NT2/D1 (cell line): Measurements from ENCODE around the gene TUBA4A.

Source experiments
- DNase-seq: peaks from one replicate; pipeline ENCODE4 v3.0.0-alpha.2; 2011; ENCODE audit warnings: low read depth, low spot score
- H3K27me3 ChIP-seq: 2 replicates; pipeline ENCODE4 v1.6.0; 2011; ENCODE audit warnings: mild to moderate bottlenecking; ENCODE audit not compliant: insufficient read length, insufficient read depth
- H3K36me3 ChIP-seq: 2 replicates; pipeline ENCODE4 v1.6.1; 2011; ENCODE audit warnings: mild to moderate bottlenecking, low read length, mixed read lengths; ENCODE audit not compliant: insufficient read depth, insufficient read length
- H3K4me1 ChIP-seq: 2 replicates; pipeline ENCODE4 v1.5.1; 2011; ENCODE audit not compliant: insufficient read depth, insufficient read length
- H3K4me3 ChIP-seq: 2 replicates; pipeline ENCODE4 v1.5.1; 2011; ENCODE audit warnings: low read depth; ENCODE audit not compliant: insufficient read length
- H3K9ac ChIP-seq: 2 replicates; pipeline ENCODE4 v1.6.0; 2011; ENCODE audit warnings: low read depth; ENCODE audit not compliant: insufficient read length
- H3K9me3 ChIP-seq: 2 replicates; pipeline ENCODE4 v1.5.1; 2011; ENCODE audit warnings: mild to moderate bottlenecking, low read length; ENCODE audit not compliant: insufficient read depth
- SUZ12 ChIP-seq: IDR thresholded peaks from 2 replicates; pipeline ENCODE4 v1.6.1; 2011; ENCODE audit not compliant: insufficient read length, insufficient read depth; ENCODE audit errors: extremely low read depth
- YY1 ChIP-seq: IDR thresholded peaks from 2 replicates; pipeline ENCODE4 v1.6.1; 2011; ENCODE audit not compliant: insufficient read length, insufficient read depth
- ZNF274 ChIP-seq: IDR thresholded peaks from 2 replicates; pipeline ENCODE4 v1.6.1; 2011; ENCODE audit warnings: mild to moderate bottlenecking, low read depth, low read length

The TUBA4A gene

DNA sequence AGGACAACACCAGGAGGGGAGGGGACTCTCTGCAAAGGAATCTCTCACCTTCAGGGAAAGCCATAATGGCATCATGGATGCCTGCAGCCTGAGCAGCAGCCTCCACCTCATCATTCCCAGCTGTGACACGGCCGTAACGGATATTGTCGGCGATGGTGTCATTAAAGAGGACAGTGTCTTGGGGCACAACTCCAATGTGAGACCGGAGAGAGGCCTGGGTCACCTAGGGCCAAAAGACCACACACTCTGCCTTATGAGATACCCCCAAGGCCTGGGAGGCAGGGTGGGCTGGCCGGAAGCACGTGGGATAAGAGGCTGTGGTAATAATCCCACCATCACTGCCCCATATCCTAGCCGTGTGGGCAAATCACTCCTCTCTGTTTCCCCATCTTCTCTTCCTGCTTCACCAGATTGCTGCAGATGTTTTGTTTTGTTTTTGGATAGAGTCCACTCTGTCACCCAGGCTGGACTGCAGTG, 42.8 kb downstream of the TUBA4A start:
- no peak for TF ChIP-seq YY1
- peaks cover 3% of the 10 kb centered on the region for H3K4me1 ChIP-seq
- H3K36me3 ChIP-seq: peaks cover 78% of the 10 kb centered on the region
- no peak overlapping the region for H3K9ac ChIP-seq
- H3K4me3 ChIP-seq: no peak overlapping the region
- H3K27me3 ChIP-seq: no peaks in the 10 kb centered on the region
- H3K9me3 ChIP-seq: no peaks in the 10 kb centered on the region
- DNase-seq: no peak

DNA sequence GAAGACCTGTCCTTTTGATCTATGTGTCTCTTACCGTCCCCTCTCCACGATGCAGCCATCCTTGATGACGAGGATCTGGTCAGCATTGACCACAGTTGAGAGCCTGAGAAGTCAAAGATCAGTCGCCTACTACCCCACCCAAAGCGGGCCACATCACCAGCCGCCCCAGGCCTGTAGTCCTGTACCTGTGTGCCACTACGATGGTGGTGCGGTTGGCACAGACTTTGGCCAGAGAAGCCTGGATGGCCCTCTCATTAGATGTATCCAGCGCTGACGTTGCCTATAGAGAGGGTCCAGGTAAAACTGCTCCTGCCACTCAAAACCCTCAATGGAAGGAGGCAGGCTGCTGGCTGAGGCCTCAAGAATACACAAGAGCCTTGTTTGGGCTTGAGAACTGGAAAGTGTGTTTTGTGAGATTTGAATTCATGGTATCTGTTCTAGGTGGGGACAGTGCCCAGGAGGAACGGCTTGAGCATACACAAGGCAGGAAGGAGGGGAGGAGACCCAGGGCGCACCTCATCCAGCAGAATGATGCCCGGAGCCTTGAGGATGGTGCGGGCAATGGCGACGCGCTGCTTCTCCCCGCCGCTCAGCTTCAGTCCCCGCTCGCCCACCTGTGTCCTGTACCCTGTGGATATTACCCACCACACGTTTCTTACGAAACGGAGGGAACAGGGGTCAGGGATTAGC, 43.4 kb downstream of the TUBA4A start:
- no peaks in the 10 kb centered on the region for H3K27me3 ChIP-seq
- no peak overlapping the region for H3K9ac ChIP-seq
- no peaks in the 10 kb centered on the region for H3K9me3 ChIP-seq
- peaks cover 73% of the 10 kb centered on the region for H3K36me3 ChIP-seq
- TF ChIP-seq YY1 (no peak), ZNF274 (no peak), SUZ12 (no peak)
- H3K4me3 ChIP-seq: no peak overlapping the region
- H3K4me1 ChIP-seq: peaks cover 3% of the 10 kb centered on the region
- DNase-seq: no peak

DNA sequence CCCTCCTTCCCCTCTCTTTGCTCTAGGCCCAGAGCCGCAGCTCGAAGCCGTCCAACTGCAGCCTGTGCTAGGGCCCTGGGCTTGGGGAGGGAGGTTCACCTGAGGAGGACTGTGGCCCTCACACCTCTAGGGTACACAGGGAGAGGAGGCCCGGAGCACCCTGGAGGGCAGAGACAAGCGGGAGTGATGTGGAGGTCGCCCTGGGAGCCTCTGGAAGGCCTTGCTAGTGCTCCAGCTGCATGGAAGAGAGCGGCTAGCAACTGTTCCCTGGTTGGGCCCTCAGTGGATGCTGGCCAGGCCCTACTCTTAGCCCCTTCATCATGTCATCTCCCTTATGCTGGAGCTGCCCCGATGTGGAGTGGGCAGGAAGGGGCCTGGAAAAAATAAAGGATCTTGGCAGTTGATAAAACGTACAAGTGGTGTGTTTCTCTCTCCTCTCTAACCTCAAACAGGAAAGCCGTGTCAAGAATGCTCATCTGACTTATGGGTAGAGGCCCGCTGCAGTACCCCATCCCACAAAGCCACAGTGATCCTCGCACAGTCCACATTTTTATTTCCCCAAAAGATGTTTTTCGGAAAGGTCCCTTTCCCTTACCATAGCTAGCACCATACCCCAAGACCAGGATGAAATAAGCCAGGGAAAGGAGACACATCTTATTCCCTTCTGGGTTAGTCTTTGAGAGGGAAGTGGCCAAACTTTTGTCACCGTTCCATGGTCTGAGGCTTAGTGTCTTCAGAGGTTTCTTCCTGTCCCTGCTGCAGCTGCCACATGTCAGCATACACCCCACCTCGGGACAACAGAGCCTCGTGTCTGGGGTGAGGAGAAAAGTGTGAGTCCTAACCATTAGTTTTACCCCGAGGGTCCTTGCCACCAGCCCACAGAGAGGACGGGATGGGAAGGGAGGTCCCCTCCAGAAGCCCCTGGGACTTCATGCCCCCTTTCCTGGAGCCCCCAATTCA, 44.2 kb downstream of the TUBA4A start:
- peaks cover 65% of the 10 kb centered on the region for H3K36me3 ChIP-seq
- 0 out of 2 replicates have a peak, but pooled peaks cover 6% of the 10 kb centered on the region for H3K9me3 ChIP-seq
- no peak overlapping the region for H3K4me3 ChIP-seq
- H3K27me3 ChIP-seq: no peaks in the 10 kb centered on the region
- no peak overlapping the region for H3K9ac ChIP-seq
- TF ChIP-seq ZNF274 (no peak), SUZ12 (no peak), YY1 (no peak)
- no peak for DNase-seq
- H3K4me1 ChIP-seq: peaks cover 3% of the 10 kb centered on the region

DNA sequence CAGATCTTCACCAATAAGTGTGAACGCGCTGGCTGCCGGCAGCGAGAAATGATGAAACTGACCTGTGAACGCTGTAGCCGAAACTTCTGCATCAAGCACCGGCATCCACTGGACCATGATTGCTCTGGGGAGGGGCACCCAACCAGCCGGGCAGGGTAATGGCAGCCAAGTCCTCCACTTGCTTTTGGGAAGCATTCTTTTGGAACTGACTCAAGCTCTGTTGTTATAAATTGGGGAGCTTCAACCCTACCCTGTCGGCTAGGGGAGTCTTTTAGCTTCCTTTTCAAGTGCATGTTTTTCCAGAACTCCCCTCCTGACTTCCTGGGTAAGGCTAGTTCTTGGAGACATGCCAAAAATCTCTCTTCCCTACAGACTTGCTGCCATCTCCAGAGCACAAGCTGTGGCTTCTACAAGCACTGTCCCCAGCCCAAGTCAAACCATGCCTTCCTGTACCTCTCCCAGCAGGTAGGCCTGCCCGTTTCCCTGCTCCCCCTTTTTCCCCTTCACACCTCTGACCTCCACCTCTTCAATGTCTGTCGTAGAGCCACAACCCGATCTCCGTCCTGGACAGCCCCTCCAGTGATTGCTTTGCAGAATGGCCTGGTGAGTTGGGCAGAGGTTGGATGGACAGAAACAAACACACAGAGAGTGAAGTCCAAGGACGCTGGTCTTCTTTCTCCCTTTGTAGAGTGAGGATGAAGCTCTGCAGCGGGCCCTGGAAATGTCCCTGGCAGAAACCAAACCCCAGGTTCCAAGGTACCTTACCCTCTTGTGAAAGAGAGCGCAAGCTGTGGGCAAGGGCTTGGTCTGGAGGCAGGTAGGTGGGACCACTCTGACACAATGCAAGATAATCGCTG, 45.6 kb downstream of the TUBA4A start:
- DNase-seq: no peak
- Histone ChIP-seq H3K9me3 (0 out of 2 replicates have a peak, but pooled peaks cover 9% of the 10 kb centered on the region), H3K4me1 (peaks cover 3% of the 10 kb centered on the region), H3K27me3 (no peaks in the 10 kb centered on the region), H3K9ac (peak overlapping the region; percentile 88), H3K4me3 (no peak overlapping the region), H3K36me3 (peaks cover 51% of the 10 kb centered on the region)
- TF ChIP-seq SUZ12 (no peak), YY1 (no peak), ZNF274 (no peak)

DNA sequence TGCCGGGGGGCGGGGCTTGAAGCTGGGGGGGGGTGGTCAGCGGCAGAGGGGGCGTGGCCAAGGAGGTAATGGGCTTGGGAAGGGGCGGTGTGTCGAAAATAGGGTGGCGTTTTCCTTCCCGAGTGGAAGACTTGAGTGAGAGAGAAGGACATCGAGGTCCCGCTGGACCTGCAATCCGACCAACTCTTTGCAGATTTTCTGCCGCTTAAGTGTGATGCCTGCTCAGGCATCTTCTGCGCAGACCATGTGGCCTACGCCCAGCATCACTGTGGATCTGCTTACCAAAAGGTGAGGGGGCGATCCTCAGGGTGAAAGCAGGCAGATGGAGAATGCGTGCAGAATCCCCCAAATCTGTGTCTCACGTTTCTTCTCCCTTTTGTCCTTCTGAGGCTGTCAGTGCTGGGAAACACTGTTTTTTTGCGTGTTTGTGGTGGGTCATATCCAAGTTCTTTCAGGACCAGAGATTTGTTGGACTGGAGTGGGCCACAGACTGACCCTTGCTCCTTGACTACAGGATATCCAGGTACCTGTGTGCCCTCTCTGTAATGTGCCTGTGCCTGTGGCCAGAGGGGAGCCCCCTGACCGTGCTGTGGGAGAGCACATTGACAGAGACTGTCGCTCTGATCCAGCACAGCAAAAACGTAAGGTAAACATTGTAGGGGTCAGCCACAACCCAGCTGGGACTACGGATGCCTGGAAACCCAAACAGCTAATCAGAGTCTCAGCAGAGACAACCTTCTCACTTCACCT, 46.4 kb downstream of the TUBA4A start:
- DNase-seq: no peak
- Histone ChIP-seq H3K36me3 (peaks cover 43% of the 10 kb centered on the region), H3K9ac (peak overlapping the region; percentile 88), H3K9me3 (0 out of 2 replicates have a peak, but pooled peaks cover 9% of the 10 kb centered on the region), H3K4me3 (peak overlapping the region; percentile 41), H3K27me3 (no peaks in the 10 kb centered on the region), H3K4me1 (peaks cover 3% of the 10 kb centered on the region)
- TF ChIP-seq ZNF274 (no peak), YY1 (no peak)

DNA sequence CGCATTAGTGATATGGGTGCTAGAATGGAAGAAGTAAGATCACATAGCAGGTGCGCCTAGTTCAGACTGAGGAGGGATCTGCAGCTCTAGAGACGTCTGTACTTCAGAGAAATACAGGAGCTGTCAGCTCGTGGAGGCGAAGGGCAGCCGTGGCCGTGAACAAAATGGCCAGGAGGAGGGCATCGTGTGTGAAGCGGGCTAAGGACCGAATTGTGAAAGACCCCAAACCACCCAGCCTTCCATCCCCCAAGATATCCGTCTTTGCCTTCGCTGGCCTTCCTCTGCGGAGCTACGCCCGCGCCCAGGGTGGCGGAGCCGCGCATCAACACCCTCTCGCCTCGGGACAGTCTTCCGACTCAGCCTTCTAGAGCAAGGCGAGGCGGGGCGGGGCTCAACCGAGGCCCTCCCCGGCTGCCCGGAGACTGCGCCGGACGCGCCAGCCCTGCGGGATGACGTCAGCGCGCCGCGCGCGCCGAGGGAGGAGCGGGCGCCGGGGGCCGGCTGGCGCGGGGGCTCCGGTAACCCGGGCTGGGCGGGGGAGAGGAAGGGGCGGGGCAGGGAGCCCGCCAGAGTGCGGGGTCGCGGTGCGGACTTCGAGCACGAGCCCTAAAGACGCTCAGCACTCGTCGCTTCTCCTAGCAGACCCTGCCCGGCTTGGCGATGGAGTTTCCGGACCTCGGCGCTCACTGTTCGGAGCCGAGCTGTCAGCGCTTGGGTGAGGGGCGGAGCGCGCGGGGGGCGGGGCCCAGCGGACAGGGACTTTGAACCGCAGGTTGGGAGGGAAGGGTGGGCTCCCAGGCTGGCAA, 47.2 kb downstream of the TUBA4A start, which contains the start of gene ZFAND2B:
Gene ZFAND2B (plus strand): TSS at position 455 of the 806 bp plus-strand sequence. CDS start 206 bp downstream, at position 661.
- H3K27me3 ChIP-seq: no peaks in the 10 kb centered on the region
- TF ChIP-seq ZNF274: no peak
- TF ChIP-seq YY1: no peak
- TF ChIP-seq SUZ12: no peak
- peaks cover 38% of the 10 kb centered on the region for H3K36me3 ChIP-seq
- 0 out of 2 replicates have a peak, but pooled peaks cover 10% of the 10 kb centered on the region for H3K9me3 ChIP-seq
- DNase-seq: peak; percentile 93
- peak within 1 kb of the TSS; percentile 68 for H3K4me3 ChIP-seq
- peaks cover 3% of the 10 kb centered on the region for H3K4me1 ChIP-seq
- H3K9ac ChIP-seq: peak within 1 kb of the TSS; percentile 91
